AG10803 (cell line): Measurements from ENCODE around the gene COL27A1.

ENCODE experiments used
- DNase-seq: peaks from one replicate; pipeline ENCODE4 v3.0.0; 2010; ENCODE audit warnings: low read depth
- H3K4me3 ChIP-seq: 2 replicates; pipeline ENCODE4 v1.5.1; 2011; ENCODE audit warnings: mild to moderate bottlenecking, low read length, control low read depth
- CTCF ChIP-seq: conservative IDR thresholded peaks from 2 replicates; pipeline ENCODE4 v1.5.1; 2011; ENCODE audit warnings: mild to moderate bottlenecking, low read length, control low read depth, inconsistent platforms

Gene COL27A1

GRCh38 chr9:114226246-114227055 is 71.1 kb downstream of the COL27A1 start:
- no peak for DNase-seq
- H3K4me3 ChIP-seq: no peak overlapping the region
- TF ChIP-seq CTCF: no peak

GRCh38 chr9:114227288-114228015 is 72.1 kb downstream of the COL27A1 start:
- no peak for DNase-seq
- H3K4me3 ChIP-seq: no peak overlapping the region
- no peak for TF ChIP-seq CTCF

- TF ChIP-seq CTCF: no peak
- DNase-seq: no peak
Observed at GRCh38 chr9:114228016-114228808, 72.9 kb downstream of the COL27A1 start.

GRCh38 chr9:114229295-114229694 is 74.0 kb downstream of the COL27A1 start:
- DNase-seq: no peak
- TF ChIP-seq CTCF: no peak
- H3K4me3 ChIP-seq: no peak overlapping the region

More at GRCh38 chr9:114228016-114228808, 72.9 kb downstream of the COL27A1 start:
- no peak overlapping the region for H3K4me3 ChIP-seq

DNA sequence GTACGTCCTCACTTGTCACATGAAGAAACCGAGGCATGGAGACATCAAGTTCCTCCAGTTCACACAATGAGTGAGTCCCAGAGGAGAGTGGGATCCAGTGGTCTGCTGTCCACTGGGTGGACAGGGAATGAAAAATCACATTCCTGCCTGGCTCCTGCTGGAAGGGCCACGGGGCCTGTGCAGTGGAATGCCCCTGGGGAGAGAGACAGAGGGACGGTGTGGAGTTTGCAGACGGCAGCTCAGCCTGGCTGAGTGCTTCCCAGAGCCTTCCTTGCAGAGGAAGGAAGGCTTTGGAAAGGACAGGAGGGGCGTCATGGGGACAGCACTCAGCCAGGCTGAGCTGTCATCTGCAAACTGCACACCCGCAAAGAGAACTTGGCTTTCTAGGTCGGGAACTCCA is 74.7 kb downstream of the COL27A1 start:
- no peak for DNase-seq
- no peak overlapping the region for H3K4me3 ChIP-seq
- TF ChIP-seq CTCF: no peak

- TF ChIP-seq CTCF: no peak
- no peak for DNase-seq
- no peak overlapping the region for H3K4me3 ChIP-seq
Observed at GRCh38 chr9:114231273-114231672, 75.9 kb downstream of the COL27A1 start.
